Measurements from ENCODE around the gene RIOK1.

DNA sequence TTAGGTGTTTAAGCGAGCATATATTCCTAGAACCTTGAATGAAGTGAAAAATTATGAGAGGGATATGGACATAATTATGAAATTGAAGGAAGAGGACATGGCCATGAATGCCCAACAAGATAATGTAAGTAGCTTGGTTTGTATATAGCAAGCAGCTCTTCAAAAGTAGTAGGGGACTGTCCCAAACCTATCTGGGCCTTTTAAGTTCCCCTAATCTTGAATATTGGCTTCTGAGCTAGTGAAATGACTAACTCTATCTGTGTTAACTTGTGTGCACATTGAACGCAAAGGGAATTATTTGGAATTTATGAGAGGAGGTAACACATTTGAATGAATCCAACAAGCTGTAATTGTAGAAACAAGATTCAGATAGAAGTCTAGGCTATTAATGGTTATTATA, 21.7 kb downstream of the RIOK1 start:
- TF ChIP-seq POLR2A (IDR thresholded peaks at IDR 0.05; ENCODE audit: low read depth, low read length) (no peak), POLR2AphosphoS5 (IDR thresholded peaks at IDR 0.05; ENCODE audit: low read depth, low read length) (no peak), TAF1 (IDR thresholded peaks at IDR 0.05; ENCODE audit: low read depth, low read length) (no peak)

Data from GM12891 (cell line).